SW480 (cell line): ENCODE results near the gene CLDND1.

Experiments
- DNase-seq: peaks from one replicate; pipeline ENCODE4 v3.0.0-alpha.2; 2016; ENCODE audit warnings: low spot score

Gene CLDND1

GRCh38 chr3:98551754-98552153 is 29.1 kb upstream of the CLDND1 start:
- DNase-seq = no peak

GRCh38 chr3:98551236-98551635 is 28.5 kb upstream of the CLDND1 start:
- no peak for DNase-seq

- DNase-seq = no peak
Measured at GRCh38 chr3:98550833-98551232, 28.1 kb upstream of the CLDND1 start.

- DNase-seq = no peak
Measured at GRCh38 chr3:98548544-98548943, 25.8 kb upstream of the CLDND1 start.

- DNase-seq = no peak
Measured at GRCh38 chr3:98545940-98546339, 23.2 kb upstream of the CLDND1 start.

- no peak for DNase-seq
Measured at GRCh38 chr3:98542623-98543022, 19.9 kb upstream of the CLDND1 start.

- no peak for DNase-seq
Measured at GRCh38 chr3:98541695-98542094, 19.0 kb upstream of the CLDND1 start.

GRCh38 chr3:98540346-98540745 is 17.6 kb upstream of the CLDND1 start:
- no peak for DNase-seq

GRCh38 chr3:98536456-98537017 is 13.8 kb upstream of the CLDND1 start:
- DNase-seq = no peak

- DNase-seq = no peak
Measured at GRCh38 chr3:98534734-98535133, 12.0 kb upstream of the CLDND1 start.

- no peak for DNase-seq
Measured at GRCh38 chr3:98534168-98534567, 11.5 kb upstream of the CLDND1 start.

GRCh38 chr3:98532709-98533571 is 10.2 kb upstream of the CLDND1 start:
- DNase-seq = no peak

GRCh38 chr3:98532275-98532637 is 9.6 kb upstream of the CLDND1 start:
- no peak for DNase-seq

GRCh38 chr3:98531622-98532274 is 9.0 kb upstream of the CLDND1 start, which contains the start of gene GPR15:
Gene GPR15 (plus strand): TSS chr3:98531978. CDS start chr3:98532034, 56 bp downstream.
- DNase-seq = no peak

- no peak for DNase-seq
Measured at GRCh38 chr3:98530676-98531075, 8.0 kb upstream of the CLDND1 start.

- no peak for DNase-seq
Measured at GRCh38 chr3:98529856-98530459, 7.3 kb upstream of the CLDND1 start.

GRCh38 chr3:98528474-98529346 is 6.0 kb upstream of the CLDND1 start:
- DNase-seq = no peak

GRCh38 chr3:98525494-98525893 is 2.8 kb upstream of the CLDND1 start:
- no peak for DNase-seq

- DNase-seq = peak; percentile 59
Measured at GRCh38 chr3:98521897-98522543, 682 bp downstream of the CLDND1 start.

- DNase-seq = no peak
Measured at GRCh38 chr3:98519351-98519750, 3.4 kb downstream of the CLDND1 start.

GRCh38 chr3:98518816-98519215 is 3.9 kb downstream of the CLDND1 start:
- DNase-seq = no peak
